K562 (cell line): ENCODE results near the gene ATAD2B. TPM values are rescaled to one million over a fixed set of nuclear protein-coding genes. Genes with fewer than 3 reads are reported as not detected.

Source experiments
- AFF1 ChIP-seq, 2 experiments: fragments of 450-650 bp; IDR thresholded peaks; 2 replicates each; pipeline ENCODE4 v1.6.1; 2018; ENCODE audit warnings: mild to moderate bottlenecking in 2 of 2, low read depth in 1 of 2; ENCODE audit not compliant: partially characterized antibody in 2 of 2
- CHD2 ChIP-seq: IDR thresholded peaks from 2 replicates; pipeline ENCODE4 v1.6.1; 2011; ENCODE audit warnings: low read depth, low read length
- DLX4 ChIP-seq: fragments of 250-450 bp; sonication (Bioruptor Pico); IDR thresholded peaks from 2 replicates; pipeline ENCODE4 v1.6.1; 2021; ENCODE audit warnings: mild to moderate bottlenecking
- DPF2 ChIP-seq: fragments of 450-650 bp; IDR thresholded peaks from 2 replicates; pipeline ENCODE4 v1.6.1; 2016
- FOSL1 ChIP-seq: fragments of 200-800 bp; sonication (Bioruptor generic); conservative IDR thresholded peaks from 2 replicates; pipeline ENCODE4 v1.6.1; 2016; ENCODE audit warnings: missing genetic modification characterization, missing compliant biosample characterization
- GTF2E2 ChIP-seq: fragments of 200-800 bp; sonication (Bioruptor generic); IDR thresholded peaks from 2 replicates; pipeline ENCODE4 v1.6.1; 2016; ENCODE audit warnings: missing genetic modification characterization, missing compliant biosample characterization
- KHSRP ChIP-seq: fragments of 450-650 bp; IDR thresholded peaks from 2 replicates; pipeline ENCODE4 v1.6.1; 2017
- LARP7 ChIP-seq: fragments of 450-650 bp; IDR thresholded peaks from 2 replicates; pipeline ENCODE4 v1.6.1; 2016
- NFYB ChIP-seq: IDR thresholded peaks from 2 replicates; pipeline ENCODE4 v1.6.1; 2011; ENCODE audit warnings: mild to moderate bottlenecking, moderate library complexity; ENCODE audit not compliant: insufficient read length; ENCODE audit errors: extremely low read depth
- PHB ChIP-seq: fragments of 250-450 bp; sonication (Bioruptor Pico); IDR thresholded peaks from 2 replicates; pipeline ENCODE4 v1.5.0; 2021
- PRMT5 ChIP-seq: sonication (generic); formaldehyde crosslinking; IDR thresholded peaks from 2 replicates; pipeline ENCODE4 v1.5.0; 2020; ENCODE audit warnings: missing genetic modification reagents
- RFX7 ChIP-seq: fragments of 250-450 bp; sonication (Bioruptor Pico); IDR thresholded peaks from 2 replicates; pipeline ENCODE4 v1.5.1; 2021; ENCODE audit warnings: mild to moderate bottlenecking
- SIN3A ChIP-seq, 2 experiments: fragments of 150-350 bp in 1 of 2; IDR thresholded peaks; 2 replicates each; pipeline ENCODE4 v1.6.1; 2011 to 2016; ENCODE audit warnings: borderline replicate concordance in 2 of 2, low read depth in 2 of 2, low read length in 2 of 2, mild to moderate bottlenecking in 2 of 2, moderate library complexity in 2 of 2; ENCODE audit not compliant: control insufficient read depth in 1 of 2
- SMAD4 ChIP-seq: fragments of 250-450 bp; sonication (Bioruptor Pico); conservative IDR thresholded peaks from 2 replicates; pipeline ENCODE4 v1.8.0; 2021; ENCODE audit warnings: inconsistent platforms, mild to moderate bottlenecking, moderate library complexity
- TRIM24 ChIP-seq, 2 experiments: fragments of 450-650 bp; IDR thresholded peaks; 2 replicates each; pipeline ENCODE4 v1.6.1; 2016
- ZEB2 ChIP-seq: fragments of 450-650 bp; IDR thresholded peaks from 2 replicates; pipeline ENCODE4 v1.6.1; 2016
- ZKSCAN8 ChIP-seq: fragments of 200-800 bp; sonication (Bioruptor generic); IDR thresholded peaks from 2 replicates; pipeline ENCODE4 v1.6.1; 2016; ENCODE audit warnings: missing genetic modification characterization, missing compliant biosample characterization
- ZNF143 ChIP-seq: sonication (generic); formaldehyde crosslinking; IDR thresholded peaks from 2 replicates; pipeline ENCODE4 v1.9.0; 2022; ENCODE audit warnings: mild to moderate bottlenecking, missing genetic modification reagents
- ZNF444 ChIP-seq: fragments of 250-450 bp; sonication (Bioruptor Pico); IDR thresholded peaks from 2 replicates; pipeline ENCODE4 v1.4.0; 2020; ENCODE audit warnings: mild to moderate bottlenecking, moderate library complexity
- ZNF644 ChIP-seq: fragments of 200-800 bp; sonication (Bioruptor generic); IDR thresholded peaks from 2 replicates; pipeline ENCODE4 v1.6.1; 2016; ENCODE audit warnings: low read depth, missing genetic modification characterization, missing compliant biosample characterization
- ZNF696 ChIP-seq: fragments of 250-450 bp; sonication (Bioruptor Pico); conservative IDR thresholded peaks from 2 replicates; pipeline ENCODE4 v1.4.0; 2020; ENCODE audit warnings: mild to moderate bottlenecking, moderate library complexity
- ZNF76 ChIP-seq: fragments of 250-450 bp; sonication (Bioruptor Pico); IDR thresholded peaks from 2 replicates; pipeline ENCODE4 v1.4.0; 2020; ENCODE audit warnings: mild to moderate bottlenecking, moderate library complexity, borderline replicate concordance
- polyA plus RNA-seq, 8 experiments: library from polyadenylated mRNA; depleted of rRNA in 4 of 8; stranded (reverse) in 5 of 8; unstranded in 3 of 8; fragments of >200 nt; fragmentation: Nextera tagmentation in 2 of 8; fragmentation: Illumina TruSeq in 1 of 8; extraction: Ambion mirVana in 2 of 8; extraction: Trizol in 1 of 8; gene quantifications; 2 replicates each; pipeline versions ENCODE4 v1.2.1 to v1.2.3, GENCODE V29; 2011 to 2014; ENCODE audit warnings: inconsistent platforms in 1 of 8, missing spikeins in 1 of 8
- total RNA-seq, 7 experiments: library from RNA; depleted of rRNA in 6 of 7; stranded (reverse); fragments of >200 nt in 6 of 7; fragmentation: Illumina TruSeq in 2 of 7; extraction: Trizol in 2 of 7; gene quantifications; 2 replicates each; pipeline versions ENCODE4 v1.2.1 to v1.2.3, GENCODE V29; 2011 to 2021; ENCODE audit warnings: low replicate concordance in 1 of 7
- TF ChIP-seq, protein P1 (sequence below): fragments of 450-650 bp; IDR thresholded peaks from one replicate; pipeline ENCODE4 v1.6.1; 2018; ENCODE audit warnings: mild to moderate bottlenecking, moderate library complexity; ENCODE audit not compliant: partially characterized antibody
- TF ChIP-seq, protein P2 (sequence below): fragments of 450-650 bp; IDR thresholded peaks from 2 replicates; pipeline ENCODE4 v1.6.1; 2016; ENCODE audit warnings: mild to moderate bottlenecking

Gene ATAD2B
- total and polyA plus RNA-seq, 9 of the 15 experiments (the other 6 are each of a cell fraction or from before 2014, with no cell fraction given) = 3.2 to 21.6 (median 11.4) TPM

GRCh38 chr2:23814963-23815362 is 112.0 kb downstream of the ATAD2B start (continued):
- TF ChIP-seq, protein P1, sequence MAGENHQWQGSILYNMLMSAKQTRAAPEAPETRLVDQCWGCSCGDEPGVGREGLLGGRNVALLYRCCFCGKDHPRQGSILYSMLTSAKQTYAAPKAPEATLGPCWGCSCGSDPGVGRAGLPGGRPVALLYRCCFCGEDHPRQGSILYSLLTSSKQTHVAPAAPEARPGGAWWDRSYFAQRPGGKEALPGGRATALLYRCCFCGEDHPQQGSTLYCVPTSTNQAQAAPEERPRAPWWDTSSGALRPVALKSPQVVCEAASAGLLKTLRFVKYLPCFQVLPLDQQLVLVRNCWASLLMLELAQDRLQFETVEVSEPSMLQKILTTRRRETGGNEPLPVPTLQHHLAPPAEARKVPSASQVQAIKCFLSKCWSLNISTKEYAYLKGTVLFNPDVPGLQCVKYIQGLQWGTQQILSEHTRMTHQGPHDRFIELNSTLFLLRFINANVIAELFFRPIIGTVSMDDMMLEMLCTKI = no peak
- TF ChIP-seq LARP7 (no peak), GTF2E2 (tag) (no peak), PRMT5 (CRISPR knock-in tag) (no peak), DPF2 (peak; percentile 87), NFYB (no peak), CHD2 (no peak), RFX7 (CRISPR knock-in tag) (no peak), ZNF696 (CRISPR knock-in tag) (no peak), KHSRP (peak; percentile 50; the same call in 1 of the 2 replicates), ZEB2 (peak; percentile 24; the same call in 1 of the 2 replicates), SIN3A (IDR thresholded peaks at IDR 0.05; ENCODE audit: borderline replicate concordance in 2 of 2, control insufficient read depth in 1 of 2, low read depth in 2 of 2, low read length in 2 of 2) (no peak), DLX4 (CRISPR knock-in tag) (no peak), ZNF444 (no peak), SMAD4 (no peak; the same call in 1 of the 2 replicates), TRIM24 (IDR thresholded peaks at IDR 0.05) (peak; percentile 76 to 90), ZNF644 (peak; percentile 60; the same call in 1 of the 2 replicates), FOSL1 (tag) (peak; percentile 45; the same call in 1 of the 2 replicates), PHB (CRISPR knock-in tag) (no peak), ZNF76 (CRISPR knock-in tag) (no peak), ZNF143 (CRISPR knock-in tag) (no peak), ZKSCAN8 (no peak), AFF1 (IDR thresholded peaks at IDR 0.05; ENCODE audit: low read depth in 1 of 2, partially characterized antibody in 2 of 2) (peak in 1 of 2 experiments; percentile 34)
- TF ChIP-seq, protein P2, sequence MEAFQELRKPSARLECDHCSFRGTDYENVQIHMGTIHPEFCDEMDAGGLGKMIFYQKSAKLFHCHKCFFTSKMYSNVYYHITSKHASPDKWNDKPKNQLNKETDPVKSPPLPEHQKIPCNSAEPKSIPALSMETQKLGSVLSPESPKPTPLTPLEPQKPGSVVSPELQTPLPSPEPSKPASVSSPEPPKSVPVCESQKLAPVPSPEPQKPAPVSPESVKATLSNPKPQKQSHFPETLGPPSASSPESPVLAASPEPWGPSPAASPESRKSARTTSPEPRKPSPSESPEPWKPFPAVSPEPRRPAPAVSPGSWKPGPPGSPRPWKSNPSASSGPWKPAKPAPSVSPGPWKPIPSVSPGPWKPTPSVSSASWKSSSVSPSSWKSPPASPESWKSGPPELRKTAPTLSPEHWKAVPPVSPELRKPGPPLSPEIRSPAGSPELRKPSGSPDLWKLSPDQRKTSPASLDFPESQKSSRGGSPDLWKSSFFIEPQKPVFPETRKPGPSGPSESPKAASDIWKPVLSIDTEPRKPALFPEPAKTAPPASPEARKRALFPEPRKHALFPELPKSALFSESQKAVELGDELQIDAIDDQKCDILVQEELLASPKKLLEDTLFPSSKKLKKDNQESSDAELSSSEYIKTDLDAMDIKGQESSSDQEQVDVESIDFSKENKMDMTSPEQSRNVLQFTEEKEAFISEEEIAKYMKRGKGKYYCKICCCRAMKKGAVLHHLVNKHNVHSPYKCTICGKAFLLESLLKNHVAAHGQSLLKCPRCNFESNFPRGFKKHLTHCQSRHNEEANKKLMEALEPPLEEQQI = peak; percentile 91; the same call in 1 of the 2 replicates
